Muscle layer of duodenum (tissue), 2 donors: ENCODE measurements around the gene KIAA1217.

Source experiments
- H3K27ac ChIP-seq: one replicate; pipeline ENCODE4 v1.7.0; 2013; ENCODE audit warnings: mild to moderate bottlenecking, low read length
- H3K27me3 ChIP-seq: one replicate; pipeline ENCODE4 v1.7.0; 2013; ENCODE audit warnings: low read depth, mild to moderate bottlenecking, control low read depth, low read length
- H3K36me3 ChIP-seq, 2 donors: one replicate each; pipeline ENCODE4 v1.7.0; 2013; ENCODE audit warnings: low read length in 2 of 2, control low read depth in 1 of 2, mild to moderate bottlenecking in 1 of 2; ENCODE audit not compliant: insufficient read depth in 2 of 2, control insufficient read depth in 1 of 2
- H3K4me1 ChIP-seq, 2 donors: one replicate each; pipeline ENCODE4 v1.7.0; 2013; ENCODE audit warnings: low read length in 2 of 2, mild to moderate bottlenecking in 2 of 2, control low read depth in 1 of 2, moderate library complexity in 1 of 2; ENCODE audit not compliant: insufficient read depth in 2 of 2, control insufficient read depth in 1 of 2
- H3K4me3 ChIP-seq, 2 donors: one replicate each; pipeline ENCODE4 v1.7.0; 2013; ENCODE audit warnings: low read length in 2 of 2, low read depth in 1 of 2, mild to moderate bottlenecking in 1 of 2
- H3K9me3 ChIP-seq, 2 donors: one replicate each; pipeline ENCODE4 v1.7.0; 2013; ENCODE audit warnings: low read length in 2 of 2, control low read depth in 1 of 2, mild to moderate bottlenecking in 1 of 2; ENCODE audit not compliant: control insufficient read depth in 1 of 2
- donor health status: healthy.

KIAA1217 gene

DNA sequence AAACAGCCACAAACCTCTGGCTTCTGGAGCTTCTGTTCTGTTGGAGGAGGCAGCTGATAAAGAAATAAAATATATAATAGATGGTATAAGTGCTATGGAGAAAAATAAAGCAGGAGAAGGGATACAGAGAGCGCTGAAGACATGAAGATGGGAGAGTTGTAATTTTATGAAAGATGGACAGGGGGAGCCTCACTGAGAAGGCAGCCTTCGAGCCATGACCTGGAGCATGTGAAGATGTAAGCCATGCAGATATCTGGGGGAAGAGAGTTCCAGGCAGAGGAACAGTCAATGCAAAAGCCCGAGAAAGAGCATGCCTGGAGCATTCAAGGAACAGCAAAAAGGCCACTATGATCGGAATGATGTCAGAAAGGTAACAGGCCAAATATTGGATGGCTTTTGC, 187.5 kb downstream of the KIAA1217 start:
- Histone ChIP-seq H3K9me3 (no peaks in the 10 kb centered on the region), H3K4me1 (no peaks in the 10 kb centered on the region), H3K27ac (no peak overlapping the region), H3K36me3 (no peaks in the 10 kb centered on the region), H3K27me3 (no peaks in the 10 kb centered on the region), H3K4me3 (no peak overlapping the region)

DNA sequence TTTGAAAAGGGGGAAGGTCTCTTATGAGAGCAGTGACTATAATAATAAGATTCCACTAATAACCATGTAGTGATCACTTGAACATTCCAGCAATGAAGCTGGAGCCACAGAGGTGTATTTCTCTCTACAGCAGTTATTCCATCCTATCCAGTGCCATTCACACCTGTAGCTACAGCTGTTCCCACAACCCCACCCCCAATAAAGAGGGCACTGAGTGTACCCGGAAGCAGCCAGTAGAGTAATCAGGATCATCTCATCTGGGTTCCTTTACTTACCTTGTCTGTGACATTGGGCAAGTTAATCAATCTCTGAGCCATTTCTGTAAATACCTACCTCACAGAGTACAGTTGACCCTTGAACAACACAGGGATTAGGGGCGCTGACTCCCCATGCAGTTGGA, 188.7 kb downstream of the KIAA1217 start:
- Histone ChIP-seq H3K36me3 (no peaks in the 10 kb centered on the region), H3K4me1 (no peaks in the 10 kb centered on the region), H3K9me3 (no peaks in the 10 kb centered on the region), H3K27ac (no peak overlapping the region), H3K27me3 (no peaks in the 10 kb centered on the region), H3K4me3 (no peak overlapping the region)

GRCh38 chr10:24404567-24404966, 195.6 kb downstream of the KIAA1217 start:
- Histone ChIP-seq H3K4me1 (no peaks in the 10 kb centered on the region), H3K36me3 (no peaks in the 10 kb centered on the region), H3K27me3 (no peaks in the 10 kb centered on the region), H3K27ac (no peak overlapping the region), H3K9me3 (no peaks in the 10 kb centered on the region), H3K4me3 (no peak overlapping the region)

- Histone ChIP-seq H3K4me1 (no peaks in the 10 kb centered on the region), H3K4me3 (no peak overlapping the region), H3K9me3 (no peaks in the 10 kb centered on the region), H3K27ac (no peak overlapping the region), H3K36me3 (no peaks in the 10 kb centered on the region), H3K27me3 (no peaks in the 10 kb centered on the region)
Observed at GRCh38 chr10:24405635-24406034, 196.7 kb downstream of the KIAA1217 start.

DNA sequence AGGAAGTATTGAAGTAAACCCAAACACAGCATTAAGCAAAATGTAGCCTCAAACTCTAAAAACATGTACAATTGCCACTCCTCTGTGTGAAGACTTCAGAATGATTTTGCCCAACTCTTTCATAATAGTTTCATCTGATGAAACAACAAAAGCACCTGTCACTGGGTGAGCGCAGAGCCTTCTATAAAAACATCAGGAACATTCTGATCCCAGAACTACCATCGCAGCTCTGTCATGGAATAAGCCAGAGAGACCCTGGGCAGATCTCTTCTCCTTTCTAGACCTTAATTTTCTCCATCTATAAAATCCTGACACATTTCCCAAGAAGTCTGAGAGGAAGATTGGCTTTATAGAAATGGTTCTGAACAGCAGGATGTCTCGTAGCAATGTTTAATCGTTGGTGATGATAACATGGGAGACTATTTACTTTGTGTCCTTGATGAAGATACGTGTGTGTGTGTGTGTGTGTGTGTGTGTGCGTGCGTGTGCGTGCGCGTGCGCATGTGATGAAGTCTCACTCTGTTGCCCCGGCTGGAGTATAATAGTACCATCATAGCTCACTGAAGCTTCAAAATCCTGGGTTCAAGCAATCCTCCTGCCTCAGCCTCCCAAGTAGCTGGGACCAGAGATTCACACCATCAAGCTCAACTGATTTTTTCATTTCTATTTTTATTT, 198.0 kb downstream of the KIAA1217 start:
- no peaks in the 10 kb centered on the region for H3K27me3 ChIP-seq
- no peak overlapping the region for H3K27ac ChIP-seq
- no peak overlapping the region for H3K4me3 ChIP-seq
- no peaks in the 10 kb centered on the region for H3K4me1 ChIP-seq
- no peaks in the 10 kb centered on the region for H3K36me3 ChIP-seq
- no peaks in the 10 kb centered on the region for H3K9me3 ChIP-seq

GRCh38 chr10:24407928-24408327, 199.0 kb downstream of the KIAA1217 start:
- Histone ChIP-seq H3K4me1 (no peaks in the 10 kb centered on the region), H3K4me3 (no peak overlapping the region), H3K36me3 (no peaks in the 10 kb centered on the region), H3K27me3 (no peaks in the 10 kb centered on the region), H3K27ac (no peak overlapping the region), H3K9me3 (no peaks in the 10 kb centered on the region)

- H3K4me3 ChIP-seq = no peak overlapping the region
- H3K9me3 ChIP-seq = peaks cover 0 to 2% of the 10 kb centered on the region in 2 donors
- H3K27ac ChIP-seq = no peak overlapping the region
- H3K36me3 ChIP-seq = no peaks in the 10 kb centered on the region
- no peaks in the 10 kb centered on the region for H3K4me1 ChIP-seq
- H3K27me3 ChIP-seq = no peaks in the 10 kb centered on the region
Observed at GRCh38 chr10:24408365-24408764, 199.4 kb downstream of the KIAA1217 start.

DNA sequence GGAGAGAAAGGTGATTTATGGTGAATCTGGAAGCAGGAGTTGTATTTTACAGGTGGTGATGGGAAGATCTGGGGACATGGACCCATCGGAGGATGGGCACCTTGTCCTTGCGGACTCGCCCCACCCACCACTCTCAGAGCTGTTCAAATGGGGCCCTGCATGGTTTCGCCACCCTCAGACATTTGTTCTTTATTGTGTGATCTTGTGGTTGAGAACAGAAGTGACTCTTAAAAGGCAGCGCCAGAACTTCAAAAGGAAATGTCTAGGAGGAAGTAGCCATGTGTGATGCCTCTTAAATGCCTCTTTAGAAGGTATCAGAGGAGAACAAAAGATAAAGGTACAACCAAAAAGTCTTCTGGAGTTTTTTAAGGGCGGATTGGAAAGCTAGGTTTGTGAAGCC, 205.7 kb downstream of the KIAA1217 start:
- Histone ChIP-seq H3K36me3 (no peaks in the 10 kb centered on the region), H3K27ac (no peak overlapping the region), H3K9me3 (peaks cover 0 to 4% of the 10 kb centered on the region in 2 donors), H3K4me3 (no peak overlapping the region), H3K27me3 (no peaks in the 10 kb centered on the region), H3K4me1 (peaks cover 0 to 15% of the 10 kb centered on the region in 2 donors)

DNA sequence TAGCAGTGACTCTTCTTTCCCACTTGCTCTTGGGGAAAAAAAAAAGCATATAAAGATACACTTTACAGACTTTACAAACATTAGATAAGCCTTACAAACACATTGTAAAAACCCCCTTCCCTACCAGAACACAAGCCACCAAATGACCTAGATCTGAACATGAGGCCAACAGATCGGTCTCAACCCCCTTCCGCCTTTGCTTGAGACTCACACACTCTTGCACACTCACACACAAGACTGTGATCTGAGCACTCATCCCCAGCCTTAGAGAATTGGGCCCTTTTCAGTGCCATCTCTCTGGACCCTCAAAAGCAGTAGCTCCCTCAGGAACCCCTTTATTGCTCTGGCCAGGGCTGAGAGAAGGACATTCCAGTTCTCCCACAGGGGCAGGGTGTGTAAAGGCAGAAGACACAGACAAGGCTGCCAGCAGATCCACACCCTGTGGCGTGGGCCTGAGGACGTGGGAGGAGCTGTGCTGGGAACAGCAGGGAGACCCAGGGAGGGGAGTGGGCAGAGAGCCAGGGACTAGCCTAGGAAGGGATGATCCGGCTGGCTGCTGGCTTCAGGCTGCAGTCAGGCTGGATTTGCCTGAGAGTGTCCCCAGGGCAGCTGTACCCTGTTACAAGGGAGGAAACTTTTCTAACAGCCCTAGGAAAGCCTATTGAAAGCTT, 206.7 kb downstream of the KIAA1217 start:
- H3K27me3 ChIP-seq = no peaks in the 10 kb centered on the region
- peak overlapping the region; percentile 64 for H3K27ac ChIP-seq
- no peak overlapping the region for H3K4me3 ChIP-seq
- H3K36me3 ChIP-seq = no peaks in the 10 kb centered on the region
- H3K4me1 ChIP-seq = peaks cover 0 to 15% of the 10 kb centered on the region in 2 donors
- peaks cover 0 to 4% of the 10 kb centered on the region in 2 donors for H3K9me3 ChIP-seq

DNA sequence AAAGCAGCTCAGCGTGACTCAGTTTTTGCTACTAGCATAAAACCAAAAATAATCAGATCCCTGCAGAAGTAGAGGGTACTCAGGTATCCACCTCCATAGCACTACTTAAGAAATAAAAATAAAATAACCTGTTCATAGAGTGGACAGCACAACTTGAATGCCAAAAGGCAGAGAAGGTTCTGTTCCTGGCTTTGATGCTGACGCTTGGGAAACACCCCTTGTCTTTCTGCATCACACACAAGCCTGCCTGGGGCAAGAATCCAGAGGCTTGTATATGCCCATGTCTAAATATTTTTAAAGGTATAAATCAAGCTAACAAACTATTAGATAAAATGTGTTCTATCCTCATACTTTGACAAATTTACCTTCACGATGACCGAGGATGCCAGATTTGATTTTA, 207.3 kb downstream of the KIAA1217 start:
- H3K27ac ChIP-seq = peak overlapping the region; percentile 52
- no peaks in the 10 kb centered on the region for H3K27me3 ChIP-seq
- H3K9me3 ChIP-seq = peaks cover 0 to 4% of the 10 kb centered on the region in 2 donors
- no peak overlapping the region for H3K4me3 ChIP-seq
- H3K36me3 ChIP-seq = no peaks in the 10 kb centered on the region
- peaks cover 0 to 15% of the 10 kb centered on the region in 2 donors for H3K4me1 ChIP-seq

GRCh38 chr10:24417053-24417452, 208.1 kb downstream of the KIAA1217 start:
- Histone ChIP-seq H3K9me3 (peaks cover 0 to 4% of the 10 kb centered on the region in 2 donors), H3K27ac (no peak overlapping the region), H3K4me3 (no peak overlapping the region), H3K4me1 (peaks cover 0 to 15% of the 10 kb centered on the region in 2 donors), H3K27me3 (no peaks in the 10 kb centered on the region), H3K36me3 (no peaks in the 10 kb centered on the region)
